Esophagus squamous epithelium (tissue), 5 donors: ENCODE measurements around the gene TMEM91. TPM values are rescaled to one million over a fixed set of nuclear protein-coding genes. Genes with fewer than 3 reads are reported as not detected.

Experiments used
- DNase-seq: peaks from one replicate; lab custom pipeline; 2025; lab: John Stamatoyannopoulos, UW
- H3K27ac ChIP-seq, 4 donors: fragments of 200-600 bp; sonication (generic); one replicate each; pipeline ENCODE4 v1.5.1; 2016 to 2019; ENCODE audit warnings: mild to moderate bottlenecking in 1 of 4
- H3K27me3 ChIP-seq, 4 donors: fragments of 200-600 bp; sonication (generic); 1 replicate in 3 of 4; 2 replicates in 1 of 4; pipeline versions ENCODE4 v1.5.1 to v1.6.0; 2017 to 2021; ENCODE audit warnings: antibody characterized with exemption in 1 of 4
- H3K36me3 ChIP-seq, 3 donors: fragments of 200-600 bp; sonication (generic); one replicate each; pipeline ENCODE4 v1.5.1; 2016 to 2019
- H3K4me1 ChIP-seq, 3 donors: fragments of 200-600 bp; sonication (generic); one replicate each; pipeline ENCODE4 v1.5.1; 2017 to 2019
- H3K4me3 ChIP-seq, 4 donors: fragments of 200-600 bp; sonication (generic); 1 replicate in 3 of 4; 2 replicates in 1 of 4; pipeline ENCODE4 v1.5.1; 2016 to 2019; ENCODE audit warnings: mild to moderate bottlenecking in 2 of 4, moderate library complexity in 1 of 4
- H3K9me3 ChIP-seq, 3 donors: fragments of 200-600 bp; sonication (generic); one replicate each; pipeline ENCODE4 v1.5.1; 2016 to 2019
- POLR2A ChIP-seq, 4 donors: fragments of 450-650 bp; IDR thresholded peaks; one replicate each; pipeline ENCODE4 v1.6.1; 2017; ENCODE audit warnings: antibody characterized with exemption in 4 of 4, mild to moderate bottlenecking in 4 of 4, moderate library complexity in 3 of 4
- WGBS, 2 donors: methylation state at CpG; one replicate each; pipeline ENCODE4 v1.1.5; 2018; 5-methylcytosine and 5-hydroxymethylcytosine counted together
- intact Hi-C: fragments of 100-400 bp; cut with DNase I; formaldehyde crosslinking; loops from one replicate; pipeline ENCODE4 v1.15.0; 2022
- total RNA-seq, 4 donors: library from RNA; depleted of rRNA; stranded (reverse); fragments of >200 nt; gene quantifications; one replicate each; pipeline ENCODE4 v1.1.0, GENCODE V29; 2016
- TF ChIP-seq, protein P1 (sequence below), 6 experiments: fragments of 450-650 bp in 4 of 6; fragments of 200-600 bp in 2 of 6; sonication (generic) in 2 of 6; IDR thresholded peaks; one replicate each; pipeline ENCODE4 v1.5.1; 2016 to 2019; ENCODE audit warnings: antibody characterized with exemption in 6 of 6, mild to moderate bottlenecking in 4 of 6, moderate library complexity in 4 of 6
- donor health status: DM: yes; HTN: yes; CAD: no.

The TMEM91 gene
- total RNA-seq, 4 donors from 2014 or later: 6.2 to 15.8 (median 9.3) TPM

GRCh38 chr19:41350735-41351338, 25.5 kb upstream of the TMEM91 start:
- whole genome bisulfite sequencing, 2 donors: 1 to 3% methylated on average over 20 of the region's 22 CpGs
- H3K9me3 ChIP-seq: no peaks in the 10 kb centered on the region
- H3K36me3 ChIP-seq: peaks cover 0 to 26% (median 10%) of the 10 kb centered on the region in 3 donors
- TF ChIP-seq, protein P1, sequence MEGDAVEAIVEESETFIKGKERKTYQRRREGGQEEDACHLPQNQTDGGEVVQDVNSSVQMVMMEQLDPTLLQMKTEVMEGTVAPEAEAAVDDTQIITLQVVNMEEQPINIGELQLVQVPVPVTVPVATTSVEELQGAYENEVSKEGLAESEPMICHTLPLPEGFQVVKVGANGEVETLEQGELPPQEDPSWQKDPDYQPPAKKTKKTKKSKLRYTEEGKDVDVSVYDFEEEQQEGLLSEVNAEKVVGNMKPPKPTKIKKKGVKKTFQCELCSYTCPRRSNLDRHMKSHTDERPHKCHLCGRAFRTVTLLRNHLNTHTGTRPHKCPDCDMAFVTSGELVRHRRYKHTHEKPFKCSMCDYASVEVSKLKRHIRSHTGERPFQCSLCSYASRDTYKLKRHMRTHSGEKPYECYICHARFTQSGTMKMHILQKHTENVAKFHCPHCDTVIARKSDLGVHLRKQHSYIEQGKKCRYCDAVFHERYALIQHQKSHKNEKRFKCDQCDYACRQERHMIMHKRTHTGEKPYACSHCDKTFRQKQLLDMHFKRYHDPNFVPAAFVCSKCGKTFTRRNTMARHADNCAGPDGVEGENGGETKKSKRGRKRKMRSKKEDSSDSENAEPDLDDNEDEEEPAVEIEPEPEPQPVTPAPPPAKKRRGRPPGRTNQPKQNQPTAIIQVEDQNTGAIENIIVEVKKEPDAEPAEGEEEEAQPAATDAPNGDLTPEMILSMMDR (IDR thresholded peaks at IDR 0.05): no peak
- no peak for TF ChIP-seq POLR2A (IDR thresholded peaks at IDR 0.05)
- H3K4me3 ChIP-seq: peak overlapping the region; percentile 75 to 90 (median 79)
- H3K27me3 ChIP-seq: no peaks in the 10 kb centered on the region
- peaks cover 14 to 78% (median 17%) of the 10 kb centered on the region in 3 donors for H3K4me1 ChIP-seq
- H3K27ac ChIP-seq: peak overlapping the region; percentile 82 to 95 (median 92)
- intact Hi-C loops: no loop called here
- DNase-seq: no peak

DNA sequence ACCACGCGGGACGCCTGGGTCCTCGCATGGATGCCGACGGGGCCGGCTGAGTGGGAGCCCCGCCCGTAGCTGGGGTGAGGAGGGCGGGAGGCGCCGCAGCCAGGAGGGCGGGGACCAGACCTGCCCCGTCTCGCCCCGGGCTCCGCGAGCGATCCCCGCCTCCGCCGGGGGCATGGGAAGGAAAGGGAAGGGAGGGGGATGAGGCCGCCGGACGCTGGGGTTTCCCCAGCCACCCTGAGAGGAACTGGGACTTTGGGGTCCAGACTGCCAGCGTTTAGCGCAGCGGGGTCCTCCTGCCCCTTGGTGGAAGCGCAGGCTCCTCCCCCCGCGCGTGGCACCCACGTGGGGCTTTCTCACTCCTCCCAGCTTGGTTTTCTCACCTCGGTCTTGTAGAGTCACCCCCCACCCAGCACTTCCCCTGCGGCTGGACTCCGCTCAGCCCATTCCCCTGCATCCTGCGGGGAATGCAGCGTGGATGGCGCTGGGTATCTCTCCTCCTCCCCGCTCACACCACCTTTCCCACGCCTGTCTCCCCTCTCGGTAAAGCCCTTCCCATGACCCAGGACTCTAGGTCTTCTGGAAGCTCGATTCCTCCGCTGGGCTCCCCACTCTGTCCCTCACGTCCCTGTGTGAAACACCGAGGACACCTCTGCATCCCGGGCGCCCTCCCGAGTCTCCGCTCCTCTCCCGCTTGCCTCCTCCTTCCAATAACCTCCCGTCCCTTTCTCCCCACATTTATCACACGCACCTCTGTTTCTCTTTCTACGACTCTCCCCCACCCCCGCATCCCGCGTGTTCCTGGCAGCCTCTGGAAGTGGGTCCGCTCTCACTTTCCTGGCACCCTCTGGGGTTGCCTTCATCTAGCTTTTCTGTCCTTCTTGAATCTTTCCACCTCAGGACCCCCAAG, 24.7 kb upstream of the TMEM91 start:
- H3K36me3 ChIP-seq: peaks cover 0 to 18% (median 10%) of the 10 kb centered on the region in 3 donors
- peak; percentile 39 for DNase-seq
- peak in 2 of 4 donors; percentile 24 to 55 for TF ChIP-seq POLR2A (IDR thresholded peaks at IDR 0.05)
- TF ChIP-seq, protein P1 (IDR thresholded peaks at IDR 0.05): no peak
- H3K4me3 ChIP-seq: peak overlapping the region; percentile 75 to 90 (median 79)
- intact Hi-C loops: no loop called here
- 0 to 2% methylated on average over 31 to 49 of the region's 58 CpGs for WGBS, 2 donors
- no peaks in the 10 kb centered on the region for H3K27me3 ChIP-seq
- no peaks in the 10 kb centered on the region for H3K9me3 ChIP-seq
- peak overlapping the region; percentile 82 to 95 (median 92) for H3K27ac ChIP-seq
- peaks cover 14 to 84% (median 17%) of the 10 kb centered on the region in 3 donors for H3K4me1 ChIP-seq

DNA sequence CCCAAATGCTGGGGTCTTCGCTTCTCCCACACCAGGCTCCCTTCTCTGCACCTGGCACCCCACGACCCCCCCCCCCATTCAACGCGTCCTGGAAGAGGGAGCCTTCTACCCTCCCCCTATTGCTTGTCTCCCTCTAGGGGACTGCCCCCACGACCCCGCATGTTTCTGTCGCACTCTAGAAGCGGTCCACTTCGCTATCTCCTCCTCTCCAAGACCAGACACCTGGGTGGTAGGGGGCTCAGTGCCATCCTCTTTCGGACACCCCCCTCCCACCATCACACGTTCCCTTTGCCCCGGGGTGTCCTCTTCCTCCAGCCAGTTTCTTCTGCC, 24.1 kb upstream of the TMEM91 start:
- H3K36me3 ChIP-seq: peaks cover 0 to 12% (median 10%) of the 10 kb centered on the region in 3 donors
- H3K27me3 ChIP-seq: no peaks in the 10 kb centered on the region
- TF ChIP-seq POLR2A (IDR thresholded peaks at IDR 0.05): no peak
- TF ChIP-seq, protein P1 (IDR thresholded peaks at IDR 0.05): no peak
- intact Hi-C loops: no loop called here
- DNase-seq: no peak
- WGBS, 2 donors: 0 to 1% methylated on average over 9 to 12 of the region's 12 CpGs
- peak overlapping the region; percentile 82 to 95 (median 92) for H3K27ac ChIP-seq
- no peaks in the 10 kb centered on the region for H3K9me3 ChIP-seq
- H3K4me1 ChIP-seq: peaks cover 14 to 84% (median 17%) of the 10 kb centered on the region in 3 donors
- peak overlapping the region; percentile 75 to 90 (median 79) for H3K4me3 ChIP-seq

GRCh38 chr19:41352609-41353465, 23.5 kb upstream of the TMEM91 start:
- Histone ChIP-seq H3K27me3 (no peaks in the 10 kb centered on the region), H3K9me3 (no peaks in the 10 kb centered on the region), H3K36me3 (peaks cover 0 to 6% (median 4%) of the 10 kb centered on the region in 3 donors), H3K4me1 (peaks cover 14 to 86% (median 17%) of the 10 kb centered on the region in 3 donors), H3K4me3 (peak overlapping the region; percentile 75 to 90 (median 79)), H3K27ac (peak overlapping the region; percentile 82 to 95 (median 92))
- intact Hi-C loops: no loop called here
- TF ChIP-seq, protein P1 (IDR thresholded peaks at IDR 0.05): peak in 5 of 6 experiments; percentile 6 to 46 (median 40)
- TF ChIP-seq POLR2A (IDR thresholded peaks at IDR 0.05): no peak
- WGBS, 2 donors: 0% methylated on average over 18 to 40 of the region's 71 CpGs
- no peak for DNase-seq
